C4-2B (cell line): ENCODE results near the gene TSC22D4.

Source experiments
- CTCF ChIP-seq: fragments of 450-650 bp; conservative IDR thresholded peaks from 2 replicates; pipeline ENCODE4 v1.5.1; 2017; ENCODE audit warnings: mild to moderate bottlenecking
- ZFX ChIP-seq: fragments of 450-650 bp; IDR thresholded peaks from 2 replicates; pipeline ENCODE4 v1.6.1; 2017

- TF ChIP-seq CTCF (no peak), ZFX (no peak)
Observed at GRCh38 chr7:100449190-100449795, 29.7 kb downstream of the TSC22D4 start.
